Stimulated activated CD4-positive, alpha-beta T cell treated with anti-CD3 and anti-CD28 coated beads, Interleukin-4, amount 100 ng/mL, for 1 hour (primary cell): ENCODE measurements around the gene SLC25A29.
"Not testable (repeated sequence)": the region's sequence is repeated elsewhere in the genome, so short reads cannot be mapped to it uniquely, and the experiment has no call there.

Experiments
- DNase-seq: peaks from one replicate; pipeline ENCODE4 v3.0.0-alpha.2; 2020

Gene SLC25A29, protein sequence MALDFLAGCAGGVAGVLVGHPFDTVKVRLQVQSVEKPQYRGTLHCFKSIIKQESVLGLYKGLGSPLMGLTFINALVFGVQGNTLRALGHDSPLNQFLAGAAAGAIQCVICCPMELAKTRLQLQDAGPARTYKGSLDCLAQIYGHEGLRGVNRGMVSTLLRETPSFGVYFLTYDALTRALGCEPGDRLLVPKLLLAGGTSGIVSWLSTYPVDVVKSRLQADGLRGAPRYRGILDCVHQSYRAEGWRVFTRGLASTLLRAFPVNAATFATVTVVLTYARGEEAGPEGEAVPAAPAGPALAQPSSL

DNA sequence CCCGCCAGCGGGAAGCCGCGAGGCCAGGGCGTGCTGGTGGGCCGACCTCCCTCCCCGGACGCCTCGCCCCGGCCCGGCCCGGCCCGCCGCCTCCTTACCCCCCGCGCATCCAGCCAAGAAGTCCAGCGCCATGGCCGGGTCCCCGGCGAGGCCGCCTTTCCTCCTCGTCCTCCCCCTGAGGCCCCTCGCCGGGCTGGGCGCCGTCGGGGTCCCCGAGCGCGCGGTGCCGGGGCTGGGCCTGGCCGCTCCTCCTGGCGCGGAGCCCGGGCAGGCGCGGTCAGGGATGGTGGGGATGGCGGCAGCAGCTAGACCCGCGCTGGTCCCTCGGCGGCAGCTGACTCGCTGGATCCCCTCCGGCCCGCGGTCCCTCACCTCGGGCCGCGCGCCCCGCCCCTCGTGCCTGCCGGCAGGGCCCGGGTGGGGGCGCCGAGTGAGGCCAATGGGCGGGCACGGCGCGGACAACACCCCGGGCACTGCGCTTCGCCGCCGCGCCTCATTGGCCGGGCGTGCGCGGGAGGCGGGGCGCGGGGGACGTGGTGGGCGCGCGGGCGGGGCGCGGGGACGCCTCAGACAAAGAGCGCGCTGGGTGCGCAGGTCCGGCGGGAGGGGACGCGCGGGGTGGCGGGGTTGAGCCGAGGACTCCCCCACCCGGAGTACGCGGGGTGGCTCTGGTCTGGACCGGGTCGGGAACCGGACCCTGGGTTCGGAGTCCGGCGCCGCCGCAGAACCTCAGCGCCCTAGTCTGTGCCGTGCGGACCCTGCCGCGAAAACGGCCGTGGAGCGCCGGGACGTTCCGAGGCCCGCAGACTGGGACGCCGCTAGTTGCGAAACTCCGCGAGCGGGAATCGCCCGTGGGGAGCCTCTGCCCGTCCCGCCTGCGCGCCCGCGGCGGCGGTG is at the start of gene SLC25A29:
Gene SLC25A29 (minus strand): TSS at position 344 of the 897 bp plus-strand sequence. CDS start 212 bp downstream, at position 132.
- peak; percentile 77 for DNase-seq

DNA sequence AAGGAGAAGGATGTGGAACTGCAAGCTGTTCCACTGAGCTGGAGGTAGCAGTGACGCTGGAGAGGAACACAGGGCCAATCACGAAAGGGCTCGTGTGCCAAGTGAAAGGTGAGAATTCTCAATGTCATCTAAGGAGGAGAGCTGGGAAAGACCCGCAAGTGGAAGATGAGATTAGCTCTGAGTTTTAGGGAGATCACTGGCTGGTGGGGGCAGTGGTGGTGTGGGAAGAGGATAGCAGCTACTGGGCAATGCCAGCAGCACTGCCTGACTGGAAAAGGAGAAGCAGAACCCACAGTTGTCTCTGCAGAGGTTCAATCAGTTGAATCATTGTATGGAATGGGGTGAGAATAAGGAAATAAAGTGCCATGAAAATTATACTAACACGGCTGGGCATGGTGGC is 44.7 kb upstream of the SLC25A29 start:
- DNase-seq: no peak

DNA sequence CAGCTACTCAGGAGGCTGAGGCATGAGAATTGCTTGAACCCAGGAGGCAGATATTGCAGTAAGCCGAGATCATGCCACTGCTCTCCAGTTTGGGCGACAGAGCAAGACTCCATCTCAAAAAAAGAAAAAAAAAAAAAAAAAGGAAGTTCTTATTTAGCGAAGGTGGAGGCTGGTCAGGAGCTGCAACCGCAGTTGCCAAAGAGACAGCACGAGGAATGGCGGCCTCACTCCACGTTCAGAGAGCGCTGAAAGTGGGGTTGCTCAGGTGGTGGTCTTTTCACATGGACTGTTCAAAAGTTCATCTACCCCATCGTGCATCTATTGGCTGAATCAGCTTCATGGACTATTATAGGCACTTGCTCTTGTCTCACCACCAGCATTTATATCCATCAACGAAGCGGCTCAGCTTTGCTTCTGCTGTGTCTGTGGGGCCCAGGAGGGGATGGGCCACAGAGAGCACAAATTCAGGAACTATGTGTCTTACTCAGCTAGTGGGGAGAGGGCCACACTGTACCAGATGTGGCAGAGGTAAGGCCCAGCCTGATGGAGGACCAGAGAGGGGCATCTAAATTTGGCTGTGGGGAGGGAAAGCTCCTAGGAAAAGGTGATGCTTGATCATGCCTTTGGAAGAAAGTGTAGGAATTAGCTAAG is 44.2 kb upstream of the SLC25A29 start:
- DNase-seq: no peak

DNA sequence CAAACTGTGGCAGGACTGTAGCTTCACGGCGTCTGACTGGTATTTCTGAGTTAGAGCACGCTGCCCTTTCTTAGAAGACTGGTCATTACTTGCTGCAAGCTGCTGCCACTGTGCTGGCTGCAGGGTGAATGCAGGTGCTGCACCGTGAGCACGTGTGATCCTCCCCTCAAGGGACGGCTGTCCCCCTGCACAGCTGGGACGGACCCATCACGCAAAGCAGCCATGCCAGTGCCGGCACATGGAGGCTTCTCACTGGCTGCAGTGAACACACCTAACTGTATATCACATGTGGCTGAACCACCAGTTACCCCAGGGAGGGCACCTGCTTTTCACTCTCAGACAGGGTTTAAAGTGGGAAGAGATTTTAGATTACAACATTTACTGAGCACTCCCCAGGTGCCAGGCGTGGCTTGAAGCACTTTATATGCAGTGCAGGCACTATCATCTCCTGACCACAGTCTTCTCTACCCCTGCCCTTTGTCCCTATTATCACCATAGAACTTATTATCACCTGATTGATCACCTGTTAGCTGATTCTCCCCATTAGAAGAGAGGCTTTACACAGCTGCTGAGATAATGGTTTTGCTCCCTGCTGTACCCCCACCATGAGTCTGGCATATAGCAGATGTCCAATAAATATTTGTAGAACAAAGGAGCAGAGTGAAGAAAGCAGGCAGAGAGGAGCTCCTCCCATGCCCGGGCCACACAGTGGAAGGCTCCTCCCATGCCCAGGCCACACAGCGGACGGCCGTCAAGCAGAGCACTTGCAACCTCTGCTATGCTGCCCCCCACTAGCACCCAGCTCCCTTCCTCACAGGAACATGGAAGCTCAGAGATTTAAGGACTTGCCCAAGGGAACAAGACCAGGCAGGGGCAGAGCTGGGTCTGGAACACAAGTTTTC is 42.8 kb upstream of the SLC25A29 start:
- no peak for DNase-seq

DNA sequence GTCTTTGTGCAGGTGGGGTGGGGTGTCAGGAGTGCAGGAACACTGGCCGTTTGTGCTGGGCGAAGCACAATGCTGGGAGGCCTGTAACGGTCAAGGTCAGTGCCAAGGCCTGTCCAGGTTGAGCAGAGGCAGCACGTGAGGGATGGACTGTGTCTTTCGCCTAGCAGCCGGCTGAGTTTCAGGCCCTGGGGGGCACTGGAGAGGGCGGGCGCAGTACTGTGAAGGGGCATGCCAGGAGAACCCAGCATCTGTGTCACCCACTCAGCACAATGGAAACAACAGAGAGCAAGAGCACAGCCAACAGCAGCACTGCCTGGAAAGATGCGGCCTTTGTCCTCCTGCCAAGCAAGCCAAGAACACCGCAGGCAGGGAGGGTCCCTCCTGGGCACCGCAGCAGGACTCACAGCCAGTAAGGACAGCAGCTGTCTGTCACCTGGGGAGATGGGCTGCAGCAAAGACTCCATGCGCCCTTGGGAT is 42.0 kb upstream of the SLC25A29 start:
- DNase-seq: no peak

DNA sequence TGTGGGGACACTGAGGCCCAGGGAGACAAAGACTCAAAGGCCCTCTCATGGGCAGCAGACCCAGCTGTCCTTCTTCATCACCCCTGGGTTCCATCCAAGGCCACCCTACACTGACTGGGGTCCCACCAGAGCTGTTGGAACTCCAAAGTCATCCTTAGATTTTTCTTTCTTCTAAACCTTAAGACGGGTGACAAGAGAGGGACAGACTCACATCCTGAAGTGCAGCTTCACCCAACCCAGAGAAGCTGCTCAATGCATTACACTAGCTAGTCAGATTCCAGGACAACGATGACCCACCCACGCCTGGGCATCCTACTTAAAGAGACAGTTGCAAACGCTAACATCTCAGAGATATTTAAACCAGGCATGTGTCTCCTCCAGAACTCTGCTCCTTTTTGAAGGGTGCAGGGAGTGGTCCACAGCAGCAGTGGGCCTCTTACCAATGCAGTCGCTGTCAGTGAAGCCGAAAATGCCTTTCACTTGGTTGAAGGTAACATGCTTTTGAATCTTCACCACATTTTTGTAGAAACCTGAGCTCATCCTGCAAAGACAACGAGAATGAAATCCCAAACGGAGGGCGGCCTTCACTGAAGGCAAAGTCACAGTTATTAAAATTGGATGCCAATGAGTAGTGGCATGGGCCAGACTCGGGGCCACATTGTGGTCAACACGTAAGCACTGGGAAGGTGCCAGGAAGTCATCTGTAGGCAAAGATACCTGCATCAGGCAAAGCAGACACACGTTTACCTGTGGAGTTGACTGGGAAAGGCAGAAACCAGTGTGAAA is 40.3 kb upstream of the SLC25A29 start:
- DNase-seq: no peak

DNA sequence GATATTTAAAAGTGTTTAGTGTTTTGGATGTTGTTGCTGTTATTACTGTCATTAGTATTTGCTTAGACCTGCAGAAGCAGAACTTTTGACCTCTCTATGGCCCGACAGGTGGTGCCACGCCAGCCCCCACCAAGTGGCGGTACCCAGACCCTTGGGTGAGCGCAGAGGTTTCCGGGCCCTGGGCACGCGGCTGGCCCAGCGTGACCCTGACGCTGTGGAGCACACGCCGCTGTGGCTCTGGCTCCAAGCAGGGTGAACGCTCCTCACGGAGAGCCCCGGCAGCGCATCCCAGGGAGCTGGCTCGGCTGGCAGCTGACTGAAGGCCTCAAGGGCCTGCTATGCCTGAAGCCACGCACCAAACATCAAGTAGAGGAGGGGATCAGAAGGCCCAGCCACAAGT is 39.5 kb upstream of the SLC25A29 start:
- DNase-seq: no peak

DNA sequence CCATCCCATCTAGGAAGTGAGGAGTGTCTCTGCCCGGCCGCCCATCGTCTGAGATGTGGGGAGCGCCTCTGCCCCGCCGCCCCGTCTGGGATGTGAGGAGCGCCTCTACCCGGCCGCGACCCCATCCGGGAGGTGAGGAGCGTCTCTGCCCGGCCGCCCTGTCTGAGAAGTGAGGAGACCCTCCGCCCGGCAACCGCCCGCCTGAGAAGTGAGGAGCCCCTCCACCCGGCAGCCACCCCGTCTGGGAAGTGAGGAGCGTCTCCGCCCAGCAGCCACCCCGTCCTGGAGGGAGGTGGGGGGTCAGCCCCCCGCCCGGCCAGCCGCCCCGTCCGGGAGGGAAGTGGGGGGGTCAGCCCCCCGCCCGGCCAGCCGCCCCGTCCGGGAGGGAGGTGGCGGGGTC is 38.4 kb upstream of the SLC25A29 start:
- DNase-seq: not testable (repeated sequence)

DNA sequence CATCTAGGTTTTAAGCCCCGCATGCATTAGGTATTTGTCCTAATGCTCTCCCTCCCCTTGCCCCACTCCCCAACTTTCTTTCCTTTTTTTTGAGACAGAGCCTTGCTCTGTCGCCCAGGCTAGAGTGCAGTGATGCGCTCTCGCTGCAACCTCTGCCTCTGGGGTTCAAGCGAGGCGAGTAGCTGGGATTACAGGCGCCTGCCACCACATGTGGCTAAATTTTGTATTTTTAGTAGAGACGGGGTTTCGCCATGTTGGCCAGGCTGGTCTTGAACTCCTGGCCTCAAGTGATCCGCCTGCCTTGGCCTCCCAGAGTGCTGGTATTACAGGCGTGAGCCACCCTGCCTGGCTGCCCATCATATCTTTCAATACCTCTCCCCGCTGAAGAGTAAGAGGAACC is 36.6 kb upstream of the SLC25A29 start:
- not testable (repeated sequence) for DNase-seq

DNA sequence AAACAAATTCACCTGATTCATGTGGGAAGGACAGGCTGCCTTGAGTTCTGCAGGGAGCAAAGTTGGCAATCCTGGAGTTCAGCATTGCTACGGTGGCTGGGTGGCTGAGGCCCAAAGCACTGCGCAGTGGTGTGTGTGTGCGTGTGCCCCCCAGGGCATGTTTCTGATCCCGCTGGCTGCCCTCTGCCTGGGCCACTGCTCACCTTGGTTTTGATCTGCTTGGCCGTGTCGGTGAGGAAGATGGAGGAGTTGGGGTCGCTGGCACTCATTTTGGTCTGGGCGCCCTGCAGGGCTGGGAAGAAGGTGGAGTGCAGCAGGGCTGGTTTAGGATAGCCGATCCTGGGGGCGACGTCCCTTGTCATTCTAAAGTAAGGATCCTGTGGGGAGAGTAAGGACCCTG is 36.0 kb upstream of the SLC25A29 start:
- DNase-seq: no peak

DNA sequence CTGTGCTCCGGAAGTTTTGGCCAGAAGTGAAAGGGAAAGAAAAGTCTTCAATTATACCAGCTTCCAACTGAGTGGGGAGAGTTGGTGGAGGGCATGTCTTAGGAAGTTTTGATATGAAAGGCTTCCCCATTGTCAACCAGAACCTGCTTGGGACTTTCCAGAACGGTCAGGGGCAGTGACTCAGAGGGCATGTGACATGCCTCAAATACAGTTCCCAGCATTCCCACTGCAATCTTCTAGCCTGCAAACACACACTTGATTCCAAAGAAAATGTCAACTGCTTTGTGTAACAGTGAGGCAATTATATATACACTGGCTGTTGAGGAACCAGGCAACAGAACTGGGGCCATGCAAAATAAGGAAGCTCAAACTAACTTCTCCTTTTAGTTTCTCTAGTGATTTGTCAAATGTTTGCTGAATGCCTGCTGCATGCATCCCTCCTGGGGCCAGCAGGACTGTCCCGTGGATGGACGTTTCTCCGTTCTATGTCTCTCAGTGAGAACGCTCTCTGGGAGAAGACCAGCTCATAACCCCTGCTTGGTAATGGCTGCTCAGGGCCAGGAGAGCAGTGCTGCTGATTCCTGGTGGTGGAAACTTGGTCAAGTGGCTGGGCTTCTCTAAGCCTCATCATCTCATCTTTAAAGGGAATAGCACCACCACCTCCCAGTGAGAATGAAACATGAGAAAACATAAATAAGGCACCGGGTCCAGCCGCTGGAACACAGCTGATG is 35.2 kb upstream of the SLC25A29 start:
- no peak for DNase-seq

DNA sequence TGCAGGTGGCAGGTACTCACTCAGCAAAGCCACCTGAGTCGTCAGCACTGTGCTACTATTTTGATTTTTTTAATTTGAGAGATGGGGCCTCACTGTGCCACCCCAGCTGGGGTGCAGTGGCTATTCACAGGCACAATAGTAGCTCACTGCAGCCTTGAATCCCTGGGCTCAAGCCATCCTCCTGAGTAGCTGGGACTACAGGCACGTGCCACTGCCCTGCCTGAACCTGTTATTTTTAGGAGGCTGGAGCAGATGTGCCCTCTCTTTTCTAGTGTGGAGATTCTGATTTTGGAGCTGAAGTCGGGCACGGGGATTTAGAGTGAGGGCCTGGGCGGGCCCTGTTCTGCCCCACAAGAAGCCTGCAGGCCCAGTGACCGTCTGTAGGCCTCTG is 34.2 kb upstream of the SLC25A29 start:
- DNase-seq: no peak

DNA sequence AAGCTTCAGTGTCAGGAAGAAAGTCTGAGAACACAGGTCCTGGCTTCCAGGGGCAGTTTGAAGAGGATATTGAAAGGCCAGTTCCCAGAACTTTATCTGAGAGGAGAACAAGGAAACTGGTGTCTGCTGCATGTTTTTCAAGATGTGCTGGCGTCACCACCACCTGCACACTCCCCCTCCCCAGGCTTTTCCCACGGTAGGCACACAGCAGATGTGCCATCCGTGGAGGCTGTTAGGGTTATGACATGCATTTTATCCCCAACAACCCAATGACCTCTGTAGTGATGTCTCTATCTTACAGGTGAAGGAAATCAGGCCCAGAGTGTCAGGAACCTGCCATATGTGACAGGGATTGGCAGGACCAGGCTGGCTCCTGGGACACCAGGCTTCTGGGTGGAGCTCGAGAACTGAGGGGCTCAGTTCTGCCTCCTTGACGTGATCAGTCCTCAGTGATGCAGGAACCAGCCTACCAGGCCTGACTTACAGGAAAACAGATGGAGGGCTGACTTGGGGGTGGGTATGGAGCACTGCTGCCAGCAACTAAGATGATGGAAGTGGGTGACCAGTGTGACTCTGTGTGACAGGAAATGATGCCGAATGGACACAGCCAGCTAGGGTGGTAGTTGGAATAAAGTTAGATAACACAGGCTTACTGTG is 33.6 kb upstream of the SLC25A29 start:
- DNase-seq: no peak

DNA sequence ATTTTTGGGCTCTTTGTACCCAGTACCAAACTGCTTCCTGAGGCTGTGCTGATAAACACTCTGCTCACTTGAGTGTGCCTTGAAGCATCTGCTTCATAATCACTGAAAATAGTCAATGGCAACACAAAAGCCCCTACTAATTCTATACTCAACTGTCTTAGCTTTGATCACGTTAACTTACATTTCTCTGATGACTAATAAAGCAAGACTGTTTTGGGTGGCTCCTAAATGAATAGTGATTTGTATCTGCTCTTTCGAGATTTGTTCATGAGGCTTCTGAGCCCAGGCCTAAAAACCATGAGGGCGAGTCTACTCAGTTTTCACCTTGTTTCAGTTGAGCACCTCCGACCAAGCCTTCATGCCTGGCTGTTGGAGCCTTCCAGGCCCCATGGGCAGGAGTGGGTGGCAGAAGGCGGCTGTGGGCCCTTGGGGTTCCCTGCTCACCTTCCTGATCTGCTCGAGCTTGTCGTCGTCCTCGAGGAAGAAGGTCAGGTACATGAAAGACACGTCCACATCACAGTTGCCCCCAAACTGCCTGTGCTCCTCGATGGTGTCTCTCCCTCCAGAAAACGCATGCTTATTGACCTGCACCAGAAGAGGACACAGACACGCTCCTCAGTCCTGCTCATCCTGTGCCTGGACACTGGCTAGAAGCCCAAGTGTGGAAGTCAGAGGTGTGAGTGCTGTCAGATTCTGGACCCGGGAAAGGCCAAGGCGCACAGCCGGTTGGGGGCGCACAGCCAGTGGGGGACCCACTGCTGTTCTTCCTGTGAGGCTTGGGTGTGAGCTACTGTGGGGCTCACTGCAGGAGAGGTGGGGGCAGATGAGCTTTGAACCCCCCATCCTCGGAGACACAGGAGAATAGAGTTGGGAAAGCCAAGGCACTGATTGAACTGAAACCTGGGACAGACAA is 30.6 kb upstream of the SLC25A29 start:
- no peak for DNase-seq

DNA sequence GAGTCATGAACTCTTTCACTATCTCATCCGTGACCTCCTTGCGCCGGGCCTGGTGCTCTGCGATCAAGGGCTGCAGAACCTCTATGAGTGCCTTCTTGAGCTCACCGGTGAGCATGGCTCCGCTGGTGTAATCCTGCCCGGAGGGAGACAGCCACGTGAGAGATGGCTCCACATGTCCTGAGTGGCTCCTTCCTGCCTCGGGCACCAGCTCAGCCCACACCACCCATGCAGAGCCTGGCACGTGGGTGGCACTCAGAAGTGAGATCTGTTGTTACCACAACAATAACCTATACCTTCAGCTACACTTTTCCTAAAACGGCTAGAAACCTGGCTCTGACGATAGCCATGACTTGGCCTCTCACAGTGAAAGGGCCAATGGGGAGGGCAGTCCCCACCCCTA is 28.7 kb upstream of the SLC25A29 start:
- DNase-seq: no peak

DNA sequence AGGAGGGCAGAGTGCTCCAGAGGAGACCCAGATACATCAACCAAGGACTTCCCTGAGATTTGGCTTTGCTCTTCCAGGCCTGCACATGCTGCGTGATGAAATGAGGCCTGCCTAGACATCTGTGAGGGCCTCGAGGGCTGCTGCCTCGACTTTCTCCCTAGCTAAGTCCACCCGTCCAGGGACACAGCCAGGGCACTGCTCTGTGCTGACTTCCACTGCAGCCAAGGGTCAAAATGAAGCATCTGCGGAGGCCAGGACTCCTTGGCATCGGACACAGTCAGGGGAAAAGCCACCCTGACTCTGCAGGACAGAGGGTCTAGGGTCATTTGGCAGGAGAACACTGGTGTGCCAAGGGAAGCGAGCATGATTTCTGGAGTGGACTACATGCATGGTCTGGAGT is 27.6 kb upstream of the SLC25A29 start:
- DNase-seq: no peak

DNA sequence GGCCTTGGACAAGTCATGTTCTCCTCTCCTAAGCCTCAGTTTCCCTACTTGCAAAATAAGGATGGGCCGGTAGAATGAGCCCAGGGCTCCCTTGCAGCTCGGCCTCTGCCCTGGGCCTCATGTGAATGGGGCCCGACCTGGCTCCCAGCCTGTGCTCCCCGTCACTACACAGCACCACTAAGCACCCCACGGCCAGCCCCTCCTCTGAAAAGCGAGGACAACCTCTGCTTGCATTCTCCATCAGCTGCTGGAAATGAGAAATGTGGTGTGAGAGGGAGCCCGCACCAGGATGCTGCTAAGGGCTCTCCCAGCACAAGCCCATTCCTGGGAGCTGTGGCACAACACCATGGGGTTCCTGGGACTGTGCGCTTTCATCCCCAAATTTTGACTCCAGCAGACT is 27.1 kb upstream of the SLC25A29 start:
- DNase-seq: no peak

DNA sequence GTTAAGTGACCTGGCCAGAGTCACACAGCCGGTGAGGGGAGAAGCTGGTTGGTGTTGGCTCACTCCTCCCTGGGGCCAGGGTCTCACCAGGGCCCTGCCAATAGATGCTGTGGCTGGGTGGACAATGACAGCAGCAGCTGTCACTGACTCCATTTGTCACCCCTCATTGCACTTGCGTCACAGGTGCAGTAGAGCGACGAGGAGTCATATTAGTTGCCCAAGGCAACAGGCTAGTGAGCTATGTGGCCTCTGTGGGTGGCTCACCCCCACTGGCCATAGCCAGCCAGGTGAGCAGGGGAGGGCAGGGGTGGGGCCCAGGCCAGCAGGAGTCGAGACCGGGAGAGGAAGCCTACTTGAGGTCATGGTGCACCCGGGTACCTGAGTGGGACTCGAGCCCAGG is 26.6 kb upstream of the SLC25A29 start:
- DNase-seq: no peak

DNA sequence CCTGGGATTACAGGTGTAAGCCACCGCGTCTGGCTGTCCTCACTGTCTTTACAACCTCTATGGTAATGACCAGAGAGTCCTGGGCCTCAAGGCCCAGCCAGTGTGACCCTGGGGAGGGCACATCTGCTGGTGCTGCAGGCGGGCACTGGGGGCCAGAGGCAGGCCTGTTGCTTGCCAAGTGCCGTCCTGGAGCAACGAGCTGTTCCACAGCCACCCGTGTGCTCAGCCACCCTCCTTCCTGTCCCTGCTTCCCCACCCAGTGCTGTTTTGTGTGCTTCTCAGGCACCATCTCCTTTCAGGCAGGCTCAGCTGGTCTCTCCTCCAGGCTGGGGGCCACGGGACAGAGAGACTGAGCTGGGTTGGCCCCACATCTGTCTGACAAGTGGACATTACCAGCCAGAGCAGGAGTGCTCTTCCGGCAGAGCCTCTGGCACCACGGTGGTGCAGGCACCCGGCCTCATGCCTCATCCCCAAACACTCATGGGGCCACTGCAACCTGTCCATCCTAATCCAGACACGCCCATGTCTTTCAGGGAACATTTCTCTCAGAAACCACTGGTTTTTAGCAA is 25.9 kb upstream of the SLC25A29 start:
- no peak for DNase-seq
